SK-N-SH treated with all-trans-retinoic acid at 6 μM for 48 hours (cell line): ENCODE data around the gene LTBP2.
A peak's percentile ranks its signal among the peaks of the same experiment; 100 is the strongest.

Source experiments
- ATAC-seq: fragments of 200-7000 bp; cut with Tn5 transposase; 3 replicates; pipeline ENCODE4 v1.9.1; 2020; ENCODE audit warnings: mild to moderate bottlenecking, moderate library complexity
- ARNTL ChIP-seq: fragments of 450-650 bp; formaldehyde crosslinking; IDR thresholded peaks from 2 replicates; pipeline ENCODE4 v1.5.0; 2020; ENCODE audit warnings: low read depth, mild to moderate bottlenecking, moderate library complexity, borderline replicate concordance
- BACH2 ChIP-seq: fragments of 250-450 bp; sonication (Bioruptor Pico); IDR thresholded peaks from 2 replicates; pipeline ENCODE4 v1.9.0; 2021; ENCODE audit warnings: mild to moderate bottlenecking, borderline replicate concordance
- CREB5 ChIP-seq: fragments of 250-450 bp; sonication (Bioruptor Pico); IDR thresholded peaks from 2 replicates; pipeline ENCODE4 v1.5.1; 2020; ENCODE audit warnings: low read depth, mild to moderate bottlenecking, moderate library complexity
- CSDC2 ChIP-seq: fragments of 250-450 bp; sonication (Bioruptor Pico); IDR thresholded peaks from 2 replicates; pipeline ENCODE4 v1.5.0; 2020; ENCODE audit warnings: mild to moderate bottlenecking, moderate library complexity
- ESRRG ChIP-seq: fragments of 250-450 bp; sonication (Bioruptor Pico); IDR thresholded peaks from 2 replicates; pipeline ENCODE4 v1.6.1; 2021; ENCODE audit warnings: mild to moderate bottlenecking
- GLIS3 ChIP-seq: fragments of 250-450 bp; sonication (Bioruptor Pico); IDR thresholded peaks from 2 replicates; pipeline ENCODE4 v1.5.0; 2020; ENCODE audit warnings: mild to moderate bottlenecking, moderate library complexity
- ISL1 ChIP-seq: fragments of 250-450 bp; sonication (Bioruptor Pico); IDR thresholded peaks from 2 replicates; pipeline ENCODE4 v2.1.2; 2022; ENCODE audit warnings: mild to moderate bottlenecking, moderate library complexity
- OSR1 ChIP-seq: fragments of 250-450 bp; sonication (Bioruptor Pico); IDR thresholded peaks from 2 replicates; pipeline ENCODE4 v1.8.0; 2022; ENCODE audit warnings: moderate library complexity, mild to moderate bottlenecking, inconsistent platforms
- PATZ1 ChIP-seq: fragments of 250-450 bp; sonication (Bioruptor Pico); IDR thresholded peaks from 2 replicates; pipeline ENCODE4 v1.8.0; 2020; ENCODE audit warnings: mild to moderate bottlenecking, moderate library complexity, borderline replicate concordance
- POU6F1 ChIP-seq: fragments of 250-450 bp; sonication (Bioruptor Pico); IDR thresholded peaks from 2 replicates; pipeline ENCODE4 v1.8.0; 2021; ENCODE audit warnings: low read depth, mild to moderate bottlenecking, moderate library complexity, borderline replicate concordance
- PPARA ChIP-seq: fragments of 250-450 bp; sonication (Bioruptor Pico); IDR thresholded peaks from 2 replicates; pipeline ENCODE4 v1.5.0; 2020; ENCODE audit warnings: mild to moderate bottlenecking, borderline replicate concordance
- RARB ChIP-seq: fragments of 250-450 bp; sonication (Bioruptor Pico); IDR thresholded peaks from 2 replicates; pipeline ENCODE4 v1.8.0; 2021; ENCODE audit warnings: mild to moderate bottlenecking, moderate library complexity
- SNAI2 ChIP-seq: fragments of 250-450 bp; sonication (Bioruptor Pico); IDR thresholded peaks from 2 replicates; pipeline ENCODE4 v1.5.0; 2020; ENCODE audit warnings: mild to moderate bottlenecking, moderate library complexity
- TCF4 ChIP-seq: fragments of 250-450 bp; sonication (Bioruptor Pico); IDR thresholded peaks from 2 replicates; pipeline ENCODE4 v1.8.0; 2021; ENCODE audit warnings: mild to moderate bottlenecking, moderate library complexity, borderline replicate concordance
- TOX ChIP-seq: fragments of 250-450 bp; sonication (Bioruptor Pico); IDR thresholded peaks from 2 replicates; pipeline ENCODE4 v1.8.0; 2021; ENCODE audit warnings: mild to moderate bottlenecking, moderate library complexity, borderline replicate concordance
- ZC3H10 ChIP-seq: fragments of 250-450 bp; sonication (Bioruptor Pico); IDR thresholded peaks from 2 replicates; pipeline ENCODE4 v1.5.1; 2021; ENCODE audit warnings: mild to moderate bottlenecking, moderate library complexity
- ZFP3 ChIP-seq: fragments of 250-450 bp; sonication (Bioruptor Pico); IDR thresholded peaks from 2 replicates; pipeline ENCODE4 v1.5.0; 2020; ENCODE audit warnings: mild to moderate bottlenecking, moderate library complexity
- ZFP30 ChIP-seq: fragments of 450-650 bp; formaldehyde crosslinking; IDR thresholded peaks from 2 replicates; pipeline ENCODE4 v1.5.0; 2022; ENCODE audit warnings: mild to moderate bottlenecking, moderate library complexity
- ZNF565 ChIP-seq: fragments of 450-650 bp; formaldehyde crosslinking; conservative IDR thresholded peaks from 2 replicates; pipeline ENCODE4 v1.5.0; 2020; ENCODE audit warnings: low read depth, mild to moderate bottlenecking, moderate library complexity
- ZNF70 ChIP-seq: fragments of 450-650 bp; formaldehyde crosslinking; IDR thresholded peaks from 2 replicates; pipeline ENCODE4 v1.5.0; 2020; ENCODE audit warnings: mild to moderate bottlenecking, moderate library complexity
- ZNF8 ChIP-seq: fragments of 450-650 bp; formaldehyde crosslinking; IDR thresholded peaks from 2 replicates; pipeline ENCODE4 v1.5.0; 2020; ENCODE audit warnings: mild to moderate bottlenecking, moderate library complexity

LTBP2 gene

GRCh38 chr14:74519316-74520074 is 92.5 kb downstream of the LTBP2 start:
- no peak for TF ChIP-seq OSR1
- TF ChIP-seq SNAI2: no peak
- TF ChIP-seq CSDC2: no peak
- TF ChIP-seq ESRRG (CRISPR knock-in tag): no peak
- no peak for TF ChIP-seq ZNF70
- TF ChIP-seq TOX (CRISPR knock-in tag): no peak
- TF ChIP-seq, all 23 proteins: peak for 0
- no peak for ATAC-seq

GRCh38 chr14:74518221-74518620 is 93.8 kb downstream of the LTBP2 start:
- no peak for TF ChIP-seq ESRRG (CRISPR knock-in tag)
- no peak for TF ChIP-seq ARNTL (CRISPR knock-in tag)
- TF ChIP-seq GLIS3 (CRISPR knock-in tag): no peak
- no peak for TF ChIP-seq ZNF565 (CRISPR knock-in tag)
- TF ChIP-seq ZC3H10 (CRISPR knock-in tag): no peak
- TF ChIP-seq BACH2: no peak
- TF ChIP-seq CREB5 (CRISPR knock-in tag): no peak
- TF ChIP-seq RARB (CRISPR knock-in tag): no peak
- ATAC-seq: no peak

- ATAC-seq: no peak
- TF ChIP-seq TCF4 (no peak), CSDC2 (no peak), PPARA (CRISPR knock-in tag) (no peak), ZFP30 (CRISPR knock-in tag) (no peak), ISL1 (CRISPR knock-in tag) (no peak), ZFP3 (CRISPR knock-in tag) (no peak), ZNF8 (CRISPR knock-in tag) (no peak), ZNF565 (CRISPR knock-in tag) (no peak), ARNTL (CRISPR knock-in tag) (no peak), POU6F1 (CRISPR knock-in tag) (no peak), ZNF70 (no peak)
- TF ChIP-seq, all 23 proteins: peak for 0
Measured at GRCh38 chr14:74517731-74518130, 94.3 kb downstream of the LTBP2 start.

GRCh38 chr14:74516451-74517160 is 95.4 kb downstream of the LTBP2 start:
- ATAC-seq: peak; percentile 61
- TF ChIP-seq SNAI2 (no peak), ZNF8 (CRISPR knock-in tag) (no peak), ZC3H10 (CRISPR knock-in tag) (no peak), BACH2 (no peak), PATZ1 (CRISPR knock-in tag) (no peak), ZNF565 (CRISPR knock-in tag) (no peak), ZNF70 (no peak), TCF4 (no peak), ZFP30 (CRISPR knock-in tag) (no peak)

GRCh38 chr14:74515891-74516412 is 96.1 kb downstream of the LTBP2 start:
- TF ChIP-seq ZNF70 (no peak), PPARA (CRISPR knock-in tag) (no peak), ZNF8 (CRISPR knock-in tag) (no peak)
- ATAC-seq: no peak
